Measurements from ENCODE around the gene MUC6. TPM values are rescaled to one million over a fixed set of nuclear protein-coding genes. Genes with fewer than 3 reads are reported as not detected.
A peak's percentile ranks its signal among the peaks of the same experiment; 100 is the strongest.

The MUC6 gene
- total and polyA plus RNA-seq, 8 donors = 0.34 to 1.0 (median 0.56) TPM; not detected in 2

DNA sequence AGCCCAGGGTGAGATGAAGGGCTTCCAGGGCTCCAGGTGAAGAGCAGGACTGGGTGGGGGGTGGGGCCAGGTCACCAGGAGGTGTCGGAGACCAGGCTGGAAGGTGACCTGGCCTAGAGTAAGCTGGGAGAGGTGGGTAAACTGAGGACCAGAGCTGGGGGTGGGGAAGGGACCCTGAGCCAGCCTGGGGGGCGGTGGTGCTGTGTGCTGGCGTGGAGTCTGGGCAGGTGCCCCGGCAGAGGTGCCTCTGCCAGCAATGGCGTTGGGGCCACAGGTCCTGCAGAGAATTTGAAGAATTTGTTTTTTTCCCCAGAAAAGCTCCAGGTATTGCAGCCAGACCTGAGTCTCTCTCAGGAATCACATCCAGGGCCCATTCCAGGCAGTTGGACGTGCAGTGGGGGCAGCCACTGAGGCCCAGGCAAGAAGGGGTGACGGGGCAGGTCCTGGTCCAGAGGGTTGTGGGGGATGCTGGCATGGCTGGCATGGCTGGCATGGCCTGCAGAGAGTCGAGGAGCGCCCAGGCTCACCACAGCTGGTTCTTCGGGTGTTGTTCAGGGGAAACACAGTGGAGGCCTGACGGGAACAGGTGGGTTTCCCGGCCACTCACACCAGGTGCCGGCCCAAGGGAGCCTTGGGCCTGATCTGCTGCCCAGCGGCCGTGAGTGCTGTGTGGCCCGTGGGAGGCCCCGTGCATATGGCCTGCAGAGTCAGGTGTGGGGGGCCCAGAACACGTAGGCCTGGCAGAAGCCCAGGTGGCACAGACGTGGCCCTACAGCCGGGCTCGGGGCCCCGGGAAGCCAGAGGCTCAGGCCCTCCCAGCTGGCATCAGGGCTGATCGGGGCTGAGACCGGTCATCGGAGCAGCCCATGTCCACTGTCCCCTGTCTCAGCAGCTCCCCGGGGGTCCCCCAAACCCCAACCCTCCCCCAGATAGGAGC is 6.4 kb upstream of the MUC6 start:
- TF ChIP-seq, protein P1, sequence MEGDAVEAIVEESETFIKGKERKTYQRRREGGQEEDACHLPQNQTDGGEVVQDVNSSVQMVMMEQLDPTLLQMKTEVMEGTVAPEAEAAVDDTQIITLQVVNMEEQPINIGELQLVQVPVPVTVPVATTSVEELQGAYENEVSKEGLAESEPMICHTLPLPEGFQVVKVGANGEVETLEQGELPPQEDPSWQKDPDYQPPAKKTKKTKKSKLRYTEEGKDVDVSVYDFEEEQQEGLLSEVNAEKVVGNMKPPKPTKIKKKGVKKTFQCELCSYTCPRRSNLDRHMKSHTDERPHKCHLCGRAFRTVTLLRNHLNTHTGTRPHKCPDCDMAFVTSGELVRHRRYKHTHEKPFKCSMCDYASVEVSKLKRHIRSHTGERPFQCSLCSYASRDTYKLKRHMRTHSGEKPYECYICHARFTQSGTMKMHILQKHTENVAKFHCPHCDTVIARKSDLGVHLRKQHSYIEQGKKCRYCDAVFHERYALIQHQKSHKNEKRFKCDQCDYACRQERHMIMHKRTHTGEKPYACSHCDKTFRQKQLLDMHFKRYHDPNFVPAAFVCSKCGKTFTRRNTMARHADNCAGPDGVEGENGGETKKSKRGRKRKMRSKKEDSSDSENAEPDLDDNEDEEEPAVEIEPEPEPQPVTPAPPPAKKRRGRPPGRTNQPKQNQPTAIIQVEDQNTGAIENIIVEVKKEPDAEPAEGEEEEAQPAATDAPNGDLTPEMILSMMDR (IDR thresholded peaks at IDR 0.05) = no peak
- intact Hi-C loops (cut with DNase I) = no loop called here
- no peak for ATAC-seq

DNA sequence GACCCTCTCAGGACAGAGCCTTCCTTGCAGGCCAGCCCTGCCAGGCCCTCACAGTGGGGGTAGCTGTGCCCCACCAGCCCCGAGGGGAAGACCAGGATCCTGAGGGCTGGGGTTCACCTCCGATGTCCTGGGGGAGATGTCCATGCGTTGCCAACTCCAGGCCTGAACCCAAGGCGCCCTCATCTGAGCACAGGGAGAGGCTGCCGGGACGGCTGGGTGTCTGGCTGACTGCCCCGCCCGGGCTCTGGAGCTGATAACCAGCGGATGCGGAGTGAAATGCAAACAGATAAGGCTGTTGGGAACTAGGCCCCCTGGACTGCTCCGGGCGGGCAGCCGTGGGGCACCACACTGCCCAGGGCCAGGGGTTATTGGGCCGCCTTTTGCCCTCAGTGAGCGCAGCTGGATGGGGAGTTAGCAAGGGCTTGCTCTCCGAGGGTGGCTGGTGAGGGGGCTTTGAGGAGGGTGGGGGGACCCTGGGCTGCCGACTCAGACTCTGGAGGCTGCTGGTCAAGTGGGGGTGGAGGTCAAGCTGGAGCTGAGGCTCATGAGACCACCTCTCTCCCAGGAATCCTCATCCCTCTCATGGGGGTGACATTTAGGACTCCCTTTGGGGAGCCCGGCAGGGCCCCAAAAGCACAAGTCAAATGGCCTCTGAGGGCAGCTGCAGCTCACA is 5.6 kb upstream of the MUC6 start:
- H3K4me3 ChIP-seq = no peak overlapping the region
- peaks cover 0 to 59% of the 10 kb centered on the region in 2 donors for H3K27me3 ChIP-seq
- H3K27ac ChIP-seq = no peak overlapping the region
- ATAC-seq = no peak
- DNase-seq = peak in 1 of 4 donors; percentile 80
- no peaks in the 10 kb centered on the region for H3K4me1 ChIP-seq
- H3K9me3 ChIP-seq = peaks cover 0 to 2% of the 10 kb centered on the region in 2 donors
- TF ChIP-seq, protein P1 (IDR thresholded peaks at IDR 0.05) = no peak
- no peaks in the 10 kb centered on the region for H3K36me3 ChIP-seq
- intact Hi-C loops (cut with DNase I) = no loop called here

More for the DNA sequence above, 6.4 kb upstream of the MUC6 start:
- H3K27ac ChIP-seq = no peak overlapping the region
- H3K4me1 ChIP-seq = peaks cover 0 to 4% of the 10 kb centered on the region in 2 donors
- H3K36me3 ChIP-seq = no peaks in the 10 kb centered on the region
- DNase-seq = peak in 1 of 4 donors; percentile 63
- H3K27me3 ChIP-seq = peaks cover 0 to 59% of the 10 kb centered on the region in 2 donors
- peaks cover 0 to 2% of the 10 kb centered on the region in 2 donors for H3K9me3 ChIP-seq
- H3K4me3 ChIP-seq = no peak overlapping the region

DNA sequence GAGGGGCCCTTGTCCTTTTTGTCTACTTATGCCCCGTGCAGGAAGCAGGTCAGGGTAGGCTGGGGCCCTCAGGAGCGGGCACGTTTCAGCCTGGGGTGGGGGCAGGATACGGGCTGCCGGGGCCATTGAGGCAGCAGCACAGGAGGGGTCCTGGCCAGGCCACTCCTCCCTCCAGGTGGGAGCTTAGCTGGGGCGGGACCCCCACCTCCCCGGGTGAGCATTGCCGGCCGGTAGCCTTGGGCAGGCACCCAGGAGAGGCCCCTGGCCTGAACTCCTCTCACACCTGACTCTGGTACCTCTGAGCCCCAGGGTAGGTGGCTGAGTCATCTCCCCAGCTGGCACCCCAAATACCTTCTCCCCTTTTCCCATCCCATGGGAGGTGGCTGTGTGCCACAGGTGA is 5.0 kb upstream of the MUC6 start:
- no peak overlapping the region for H3K4me3 ChIP-seq
- peaks cover 2 to 65% of the 10 kb centered on the region in 2 donors for H3K27me3 ChIP-seq
- H3K9me3 ChIP-seq = peaks cover 0 to 2% of the 10 kb centered on the region in 2 donors
- H3K27ac ChIP-seq = no peak overlapping the region
- peak in 1 of 4 donors; percentile 62 for DNase-seq
- intact Hi-C loops (cut with DNase I) = no loop called here
- H3K4me1 ChIP-seq = no peaks in the 10 kb centered on the region
- TF ChIP-seq, protein P1 (IDR thresholded peaks at IDR 0.05) = no peak
- H3K36me3 ChIP-seq = no peaks in the 10 kb centered on the region
- no peak for ATAC-seq

DNA sequence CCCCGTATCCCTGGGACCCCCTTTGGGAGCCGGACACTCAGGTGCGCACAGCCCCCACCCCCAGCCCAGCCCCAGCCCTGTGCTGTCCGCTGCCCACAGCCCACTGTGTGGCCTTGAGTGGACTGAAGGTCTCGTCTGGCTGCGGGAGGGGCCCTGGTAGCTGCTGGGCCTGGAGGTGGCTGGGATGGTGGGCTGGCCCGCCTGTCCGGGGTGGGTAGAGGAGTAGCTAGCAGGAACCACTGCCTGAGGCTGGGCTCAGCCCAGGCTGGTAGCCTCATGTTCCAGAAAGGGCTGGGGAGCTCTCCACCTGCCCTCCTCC is 4.6 kb upstream of the MUC6 start:
- no peak overlapping the region for H3K27ac ChIP-seq
- H3K4me3 ChIP-seq = no peak overlapping the region
- H3K36me3 ChIP-seq = no peaks in the 10 kb centered on the region
- peaks cover 0 to 2% of the 10 kb centered on the region in 2 donors for H3K9me3 ChIP-seq
- peaks cover 3 to 69% of the 10 kb centered on the region in 2 donors for H3K27me3 ChIP-seq
- H3K4me1 ChIP-seq = no peaks in the 10 kb centered on the region
- intact Hi-C loops (cut with DNase I) = no loop called here
- DNase-seq (no peak), ATAC-seq (no peak)
- TF ChIP-seq, protein P1 (IDR thresholded peaks at IDR 0.05) = no peak
